Spleen (tissue), 7 donors: ENCODE results near the gene KCNJ16.

Experiments
- CTCF ChIP-seq, 11 experiments: fragments of 200-600 bp in 7 of 11; fragments of 450-650 bp in 4 of 11; sonication (generic) in 4 of 11; IDR thresholded peaks in 8 of 11; conservative IDR thresholded peaks in 3 of 11; 1 replicate in 7 of 11; 2 replicates in 4 of 11; pipeline versions ENCODE4 v1.4.0 to v1.8.0; 2016 to 2021; ENCODE audit warnings: antibody characterized with exemption in 11 of 11, inconsistent platforms in 4 of 11, mild to moderate bottlenecking in 1 of 11
- POLR2A ChIP-seq, 3 donors: fragments of 450-650 bp; IDR thresholded peaks; one replicate each; pipeline ENCODE4 v1.5.1; 2017; ENCODE audit warnings: antibody characterized with exemption in 3 of 3, mild to moderate bottlenecking in 1 of 3
- POLR2AphosphoS5 ChIP-seq, 3 donors: sonication (generic); formaldehyde crosslinking; IDR thresholded peaks; one replicate each; pipeline ENCODE4 v1.5.1; 2017; ENCODE audit warnings: antibody characterized with exemption in 3 of 3
- donor health status: DM: no; HTN: no; CAD: no; lungs with moderate emphysema.
- donor health status: DM: no; HTN: no; CAD: no.
- donor health status: DM: no; HTN: no; CAD: no.

GRCh38 chr17:70116919-70117318 is 41.9 kb downstream of the KCNJ16 start:
- no peak for TF ChIP-seq POLR2A (IDR thresholded peaks at IDR 0.05)
- TF ChIP-seq CTCF (IDR thresholded peaks at IDR 0.05 in 8 of 11, conservative IDR thresholded peaks at IDR 0.05 in 3 of 11), result no peak
- no peak for TF ChIP-seq POLR2AphosphoS5 (IDR thresholded peaks at IDR 0.05)
